ENCODE results near the gene SPOCD1.

Gene SPOCD1

DNA sequence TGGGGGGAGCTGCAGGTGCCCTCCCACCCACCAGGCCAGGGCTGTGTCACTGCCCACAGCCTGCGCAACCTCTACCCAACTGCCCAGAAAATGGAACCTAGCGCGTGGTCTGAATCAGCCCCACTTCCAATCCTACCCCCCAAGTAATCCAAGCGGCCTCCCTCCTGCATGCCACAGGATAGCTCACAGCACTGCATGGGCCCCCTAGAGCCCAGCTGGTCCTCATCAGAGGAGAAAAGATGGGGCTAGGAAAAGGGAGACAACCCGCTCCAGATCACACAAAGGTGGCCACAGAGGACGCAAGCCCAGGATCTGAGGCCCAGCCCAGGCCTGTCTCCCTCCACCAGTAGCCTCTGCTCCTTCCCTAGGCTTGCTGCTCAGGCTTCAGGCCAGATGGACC, 57.8 kb downstream of the SPOCD1 start:
- TF ChIP-seq, protein P1, sequence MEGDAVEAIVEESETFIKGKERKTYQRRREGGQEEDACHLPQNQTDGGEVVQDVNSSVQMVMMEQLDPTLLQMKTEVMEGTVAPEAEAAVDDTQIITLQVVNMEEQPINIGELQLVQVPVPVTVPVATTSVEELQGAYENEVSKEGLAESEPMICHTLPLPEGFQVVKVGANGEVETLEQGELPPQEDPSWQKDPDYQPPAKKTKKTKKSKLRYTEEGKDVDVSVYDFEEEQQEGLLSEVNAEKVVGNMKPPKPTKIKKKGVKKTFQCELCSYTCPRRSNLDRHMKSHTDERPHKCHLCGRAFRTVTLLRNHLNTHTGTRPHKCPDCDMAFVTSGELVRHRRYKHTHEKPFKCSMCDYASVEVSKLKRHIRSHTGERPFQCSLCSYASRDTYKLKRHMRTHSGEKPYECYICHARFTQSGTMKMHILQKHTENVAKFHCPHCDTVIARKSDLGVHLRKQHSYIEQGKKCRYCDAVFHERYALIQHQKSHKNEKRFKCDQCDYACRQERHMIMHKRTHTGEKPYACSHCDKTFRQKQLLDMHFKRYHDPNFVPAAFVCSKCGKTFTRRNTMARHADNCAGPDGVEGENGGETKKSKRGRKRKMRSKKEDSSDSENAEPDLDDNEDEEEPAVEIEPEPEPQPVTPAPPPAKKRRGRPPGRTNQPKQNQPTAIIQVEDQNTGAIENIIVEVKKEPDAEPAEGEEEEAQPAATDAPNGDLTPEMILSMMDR (IDR thresholded peaks at IDR 0.05; ENCODE audit: low read length, missing control alignments): no peak
- no peak for DNase-seq (ENCODE audit: low read depth)
- H3K4me3 ChIP-seq (replicated peaks; ENCODE audit: low read depth, low read length): no peak overlapping the region

DNA sequence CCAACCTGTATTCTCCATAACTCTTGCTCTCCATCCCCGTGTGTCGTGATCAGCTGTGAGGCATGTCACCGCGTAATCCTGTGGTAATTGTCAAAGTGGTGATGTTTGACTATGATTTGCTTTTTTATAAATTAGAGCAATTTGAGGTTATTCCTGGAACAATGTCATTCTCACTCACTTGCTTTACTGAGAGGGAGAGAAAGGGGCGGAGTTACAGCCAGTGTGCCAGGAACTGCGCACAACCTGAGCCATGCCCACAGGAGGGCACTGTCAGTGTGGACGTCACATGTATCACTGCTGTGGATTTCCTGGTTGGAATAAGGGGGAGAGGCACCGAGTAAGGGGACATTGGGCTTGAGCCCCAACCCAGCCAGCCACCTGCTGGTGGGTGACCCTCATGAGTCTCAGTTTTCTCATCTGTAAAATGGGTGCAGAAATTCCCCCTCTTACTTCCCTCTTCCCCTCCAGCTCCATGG, 58.6 kb downstream of the SPOCD1 start:
- no peak overlapping the region for H3K4me3 ChIP-seq (replicated peaks; ENCODE audit: low read depth, low read length)
- TF ChIP-seq, protein P1 (IDR thresholded peaks at IDR 0.05; ENCODE audit: low read length, missing control alignments): no peak

DNA sequence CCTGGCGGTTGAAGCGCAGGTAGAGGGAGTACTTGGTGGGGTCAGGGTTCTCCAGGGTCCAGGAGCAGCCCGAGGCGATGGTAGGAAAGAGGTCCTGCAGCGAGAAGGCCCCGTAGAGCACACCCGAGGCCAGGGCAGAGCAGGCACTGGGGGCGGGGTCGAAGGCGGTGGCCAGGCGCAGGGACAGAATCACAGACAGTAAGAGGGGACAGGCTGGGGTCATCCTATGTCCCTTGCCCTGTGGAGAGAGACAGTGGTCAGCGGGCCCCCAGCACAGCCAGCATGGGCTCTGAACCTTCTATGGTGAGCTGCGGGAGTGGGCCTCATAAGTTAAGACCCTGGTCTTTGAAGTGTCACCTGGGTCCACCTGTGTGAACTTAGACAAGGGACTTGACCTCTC, 59.2 kb downstream of the SPOCD1 start:
- no peak for DNase-seq (ENCODE audit: low read depth)
- no peak overlapping the region for H3K4me3 ChIP-seq (replicated peaks; ENCODE audit: low read depth, low read length)
- TF ChIP-seq, protein P1 (IDR thresholded peaks at IDR 0.05; ENCODE audit: low read length, missing control alignments): no peak

More for the DNA sequence above, 58.6 kb downstream of the SPOCD1 start:
- DNase-seq (ENCODE audit: low read depth): no peak

DNA sequence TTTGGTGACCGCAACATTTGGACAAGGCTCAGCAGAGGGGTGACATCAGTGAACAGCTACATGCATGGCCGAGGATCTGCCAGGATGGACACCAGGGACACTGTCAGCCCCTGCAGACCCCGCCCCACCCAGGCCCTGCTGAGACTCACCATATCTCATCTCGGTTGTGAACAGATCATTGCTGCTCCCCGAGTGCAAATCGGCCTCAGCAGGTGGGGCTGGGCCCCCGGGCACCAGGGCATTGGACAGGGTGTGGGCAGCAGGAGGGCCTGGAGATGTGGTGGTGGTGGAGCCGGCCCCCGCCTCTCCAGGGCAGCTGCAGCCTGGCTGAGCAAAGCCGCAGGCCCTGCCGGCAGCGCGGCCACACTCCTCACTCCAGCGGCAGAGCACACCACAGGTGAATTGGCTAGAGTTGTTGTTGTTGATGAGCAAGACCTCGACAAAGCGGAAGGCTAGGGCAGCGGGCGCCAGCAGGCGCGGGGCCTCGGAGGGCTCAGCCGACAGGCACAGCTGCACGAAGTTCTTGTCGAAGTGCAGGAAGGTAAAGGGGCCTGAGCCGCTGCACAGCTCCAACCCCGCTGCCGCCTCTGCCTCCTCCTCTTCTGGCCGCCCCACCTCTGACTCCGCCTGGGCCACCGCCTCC, 59.9 kb downstream of the SPOCD1 start:
- TF ChIP-seq, protein P1 (IDR thresholded peaks at IDR 0.05; ENCODE audit: low read length, missing control alignments): no peak
- DNase-seq (ENCODE audit: low read depth): no peak
- H3K4me3 ChIP-seq (replicated peaks; ENCODE audit: low read depth, low read length): no peak overlapping the region

DNA sequence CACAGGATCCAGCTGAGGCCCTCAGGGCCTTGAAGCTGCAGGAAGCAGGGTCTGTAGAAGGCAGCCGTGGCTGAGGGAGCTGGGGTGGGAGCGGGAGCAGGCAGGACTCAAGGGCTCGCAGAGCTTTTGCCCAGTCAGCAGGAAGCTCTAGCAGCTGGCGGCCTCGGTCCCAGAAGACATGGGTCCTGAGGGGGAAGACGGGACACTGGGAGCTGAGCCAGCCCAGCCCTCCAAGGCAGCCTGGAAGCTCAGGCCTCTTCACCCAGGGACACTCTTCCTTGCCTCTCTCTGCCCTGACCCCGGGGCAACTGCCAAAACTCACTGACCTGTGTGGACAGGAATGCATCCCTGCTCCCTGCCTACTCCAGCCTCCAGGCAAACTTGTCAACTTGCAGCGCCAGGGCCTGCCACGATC, 60.6 kb downstream of the SPOCD1 start:
- TF ChIP-seq, protein P1 (IDR thresholded peaks at IDR 0.05; ENCODE audit: low read length, missing control alignments): no peak
- DNase-seq (ENCODE audit: low read depth): no peak
- no peak overlapping the region for H3K4me3 ChIP-seq (replicated peaks; ENCODE audit: low read depth, low read length)

DNA sequence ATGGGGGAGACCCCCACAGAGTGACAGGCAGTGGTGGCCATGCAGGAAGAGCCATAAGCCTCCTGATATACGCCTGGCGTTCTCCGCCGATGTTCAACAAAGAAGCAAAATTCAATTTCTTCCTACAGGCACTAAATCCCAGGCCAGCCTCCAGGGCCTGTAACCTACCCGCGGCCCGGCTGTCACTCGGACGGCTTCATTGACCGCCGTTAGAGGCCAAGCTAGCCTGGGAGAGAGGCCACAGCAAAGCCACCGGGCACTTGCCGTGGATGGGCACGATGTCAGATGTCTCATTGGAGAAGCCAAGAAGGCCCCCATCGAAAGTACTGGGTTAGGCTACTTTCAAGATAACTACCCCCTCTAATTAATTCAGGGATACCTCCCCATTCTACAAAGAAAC, 61.4 kb downstream of the SPOCD1 start:
- TF ChIP-seq, protein P1 (IDR thresholded peaks at IDR 0.05; ENCODE audit: low read length, missing control alignments): no peak
- no peak for DNase-seq (ENCODE audit: low read depth)
- no peak overlapping the region for H3K4me3 ChIP-seq (replicated peaks; ENCODE audit: low read depth, low read length)
